ENCODE measurements around the gene STMN3.

DNA sequence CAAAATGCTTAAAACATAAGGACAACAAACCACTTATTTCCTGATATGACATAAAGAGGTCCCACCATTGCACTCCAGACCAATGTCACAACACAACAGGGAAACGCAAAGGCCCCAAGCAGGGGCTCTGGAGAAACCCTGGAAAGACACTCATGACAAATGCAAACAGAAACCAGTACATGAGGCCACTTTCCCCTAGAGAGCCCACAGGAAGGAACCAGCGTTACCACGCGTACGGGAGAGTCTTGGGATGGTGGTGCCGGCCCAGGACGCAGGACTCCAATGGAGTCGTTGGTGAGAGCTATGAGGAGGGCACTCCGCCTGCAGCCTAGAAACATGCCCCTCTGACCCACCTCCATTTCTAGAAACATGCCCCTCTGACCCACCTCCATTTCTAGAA lies 46.5 kb downstream of the STMN3 start:
- TF ChIP-seq, protein P1, sequence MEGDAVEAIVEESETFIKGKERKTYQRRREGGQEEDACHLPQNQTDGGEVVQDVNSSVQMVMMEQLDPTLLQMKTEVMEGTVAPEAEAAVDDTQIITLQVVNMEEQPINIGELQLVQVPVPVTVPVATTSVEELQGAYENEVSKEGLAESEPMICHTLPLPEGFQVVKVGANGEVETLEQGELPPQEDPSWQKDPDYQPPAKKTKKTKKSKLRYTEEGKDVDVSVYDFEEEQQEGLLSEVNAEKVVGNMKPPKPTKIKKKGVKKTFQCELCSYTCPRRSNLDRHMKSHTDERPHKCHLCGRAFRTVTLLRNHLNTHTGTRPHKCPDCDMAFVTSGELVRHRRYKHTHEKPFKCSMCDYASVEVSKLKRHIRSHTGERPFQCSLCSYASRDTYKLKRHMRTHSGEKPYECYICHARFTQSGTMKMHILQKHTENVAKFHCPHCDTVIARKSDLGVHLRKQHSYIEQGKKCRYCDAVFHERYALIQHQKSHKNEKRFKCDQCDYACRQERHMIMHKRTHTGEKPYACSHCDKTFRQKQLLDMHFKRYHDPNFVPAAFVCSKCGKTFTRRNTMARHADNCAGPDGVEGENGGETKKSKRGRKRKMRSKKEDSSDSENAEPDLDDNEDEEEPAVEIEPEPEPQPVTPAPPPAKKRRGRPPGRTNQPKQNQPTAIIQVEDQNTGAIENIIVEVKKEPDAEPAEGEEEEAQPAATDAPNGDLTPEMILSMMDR (IDR thresholded peaks at IDR 0.05), result no peak
- TF ChIP-seq EP300 (IDR thresholded peaks at IDR 0.05), result no peak

Data from sigmoid colon (tissue), 4 donors.